HEK293T (cell line): ENCODE measurements around the gene GAL3ST1.

Experiments
- ARNT ChIP-seq: fragments of 450-650 bp; IDR thresholded peaks from 2 replicates; pipeline ENCODE4 v1.6.1; 2017; ENCODE audit warnings: mild to moderate bottlenecking
- BHLHE40 ChIP-seq: fragments of 450-650 bp; IDR thresholded peaks from 2 replicates; pipeline ENCODE4 v1.6.1; 2016; ENCODE audit warnings: mild to moderate bottlenecking, moderate library complexity, borderline replicate concordance
- CTBP1 ChIP-seq: fragments of 450-650 bp; IDR thresholded peaks from 2 replicates; pipeline ENCODE4 v1.6.1; 2016; ENCODE audit warnings: borderline replicate concordance
- ELF4 ChIP-seq: fragments of 450-650 bp; IDR thresholded peaks from 2 replicates; pipeline ENCODE4 v1.6.1; 2017; ENCODE audit warnings: antibody characterized with exemption
- FOXK2 ChIP-seq: fragments of 450-650 bp; IDR thresholded peaks from 2 replicates; pipeline ENCODE4 v1.6.1; 2016; ENCODE audit warnings: mild to moderate bottlenecking
- FOXM1 ChIP-seq: fragments of 450-650 bp; IDR thresholded peaks from 2 replicates; pipeline ENCODE4 v1.6.1; 2017; ENCODE audit warnings: mild to moderate bottlenecking, borderline replicate concordance
- HDGF ChIP-seq: fragments of 450-650 bp; IDR thresholded peaks from 2 replicates; pipeline ENCODE4 v1.6.1; 2017; ENCODE audit warnings: antibody characterized with exemption, borderline replicate concordance
- L3MBTL2 ChIP-seq: fragments of 450-650 bp; conservative IDR thresholded peaks from 2 replicates; pipeline ENCODE4 v1.6.1; 2016; ENCODE audit warnings: mild to moderate bottlenecking
- PKNOX1 ChIP-seq: fragments of 450-650 bp; IDR thresholded peaks from 2 replicates; pipeline ENCODE4 v1.6.1; 2016
- SP1 ChIP-seq: fragments of 450-650 bp; IDR thresholded peaks from 2 replicates; pipeline ENCODE4 v1.6.1; 2017
- SUZ12 ChIP-seq: fragments of 450-650 bp; IDR thresholded peaks from 2 replicates; pipeline ENCODE4 v1.6.1; 2016; ENCODE audit warnings: mild to moderate bottlenecking

GRCh38 chr22:30547188-30547587 lies 27.3 kb downstream of the GAL3ST1 start:
- TF ChIP-seq CTBP1 (no peak), SUZ12 (no peak), PKNOX1 (no peak), SP1 (no peak), FOXK2 (no peak), BHLHE40 (no peak), HDGF (no peak), FOXM1 (no peak), ARNT (no peak), ELF4 (no peak), L3MBTL2 (no peak)
